Transverse colon (tissue), 4 donors: ENCODE measurements around the gene GJE1.

Experiments
- CTCF ChIP-seq, 5 experiments: fragments of 200-600 bp in 3 of 5; fragments of 450-650 bp in 2 of 5; sonication (generic) in 3 of 5; IDR thresholded peaks; 1 replicate in 2 of 5; 2 replicates in 3 of 5; pipeline ENCODE4 v1.5.1; 2016 to 2017; ENCODE audit warnings: antibody characterized with exemption in 5 of 5, inconsistent platforms in 3 of 5, mild to moderate bottlenecking in 2 of 5, moderate library complexity in 1 of 5
- EP300 ChIP-seq: sonication (generic); formaldehyde crosslinking; IDR thresholded peaks from one replicate; pipeline ENCODE4 v1.6.1; 2017; ENCODE audit warnings: antibody characterized with exemption, low read depth
- POLR2A ChIP-seq: fragments of 450-650 bp; IDR thresholded peaks from one replicate; pipeline ENCODE4 v1.6.1; 2016; ENCODE audit warnings: antibody characterized with exemption, mild to moderate bottlenecking, moderate library complexity
- POLR2AphosphoS5 ChIP-seq, 3 donors: sonication (generic); formaldehyde crosslinking; IDR thresholded peaks; one replicate each; pipeline ENCODE4 v1.6.1; 2016; ENCODE audit warnings: antibody characterized with exemption in 3 of 3

- TF ChIP-seq POLR2AphosphoS5 (IDR thresholded peaks at IDR 0.05) (no peak), CTCF (IDR thresholded peaks at IDR 0.05) (no peak), POLR2A (no peak), EP300 (no peak)
These were observed 20.0 kb downstream of the GJE1 start for GRCh38 chr6:142152746-142153145.
